H9 (cell line): Measurements from ENCODE around the gene FBXO28. TPM values are rescaled to one million over a fixed set of nuclear protein-coding genes. Genes with fewer than 3 reads are reported as not detected.

Source experiments
- DNase-seq: peaks from one replicate; pipeline ENCODE4 v3.0.0-alpha.2; 2017
- H2AFZ ChIP-seq: one replicate; pipeline ENCODE4 v1.6.1; 2013; ENCODE audit warnings: mild to moderate bottlenecking, low read length, control low read depth, moderate library complexity
- H2AK5ac ChIP-seq: 2 replicates; pipeline ENCODE4 v1.6.1; 2013; ENCODE audit warnings: low read length, control low read depth, mixed read lengths; ENCODE audit not compliant: insufficient read length
- H2BK120ac ChIP-seq: one replicate; pipeline ENCODE4 v1.6.1; 2013; ENCODE audit warnings: low read depth, mild to moderate bottlenecking, low read length, control low read depth, inconsistent platforms; ENCODE audit not compliant: poor library complexity, severe bottlenecking
- H2BK12ac ChIP-seq: 2 replicates; pipeline ENCODE4 v1.6.1; 2013; ENCODE audit warnings: low read length, control low read depth, mixed read lengths, low read depth; ENCODE audit not compliant: insufficient read length
- H2BK15ac ChIP-seq: 2 replicates; pipeline ENCODE4 v1.6.1; 2013; ENCODE audit warnings: low read depth, low read length, control low read depth
- H2BK20ac ChIP-seq: one replicate; pipeline ENCODE4 v1.6.1; 2013; ENCODE audit warnings: low read depth, mild to moderate bottlenecking, low read length, control low read depth, inconsistent platforms; ENCODE audit not compliant: poor library complexity, severe bottlenecking
- H2BK5ac ChIP-seq: 2 replicates; pipeline ENCODE4 v1.6.1; 2013; ENCODE audit warnings: low read length, control low read depth, mixed read lengths; ENCODE audit not compliant: insufficient read length
- H3K14ac ChIP-seq: 2 replicates; pipeline ENCODE4 v1.6.1; 2013; ENCODE audit warnings: low read length, control low read depth; ENCODE audit not compliant: insufficient read depth
- H3K18ac ChIP-seq: 2 replicates; pipeline ENCODE4 v1.6.1; 2013; ENCODE audit warnings: low read depth, mild to moderate bottlenecking, mixed read lengths, low read length, control low read depth; ENCODE audit not compliant: insufficient read length
- H3K23ac ChIP-seq: 2 replicates; pipeline ENCODE4 v1.6.1; 2013; ENCODE audit warnings: low read length, control low read depth, mixed read lengths, low read depth; ENCODE audit not compliant: insufficient read length
- H3K23me2 ChIP-seq: 2 replicates; pipeline ENCODE4 v1.6.1; 2013; ENCODE audit warnings: low read depth, mild to moderate bottlenecking, mixed read lengths, low read length, control low read depth; ENCODE audit not compliant: insufficient read length, poor library complexity, severe bottlenecking
- H3K27ac ChIP-seq: 2 replicates; pipeline ENCODE4 v1.5.1; 2013; ENCODE audit warnings: low read length, control low read depth, mixed read lengths, low read depth; ENCODE audit not compliant: insufficient read length
- H3K27me3 ChIP-seq: 2 replicates; pipeline ENCODE4 v1.6.1; 2013; ENCODE audit warnings: low read length, control low read depth, inconsistent platforms; ENCODE audit not compliant: insufficient read depth
- H3K4ac ChIP-seq: 2 replicates; pipeline ENCODE4 v1.6.1; 2013; ENCODE audit warnings: low read depth, mild to moderate bottlenecking, control low read depth, inconsistent platforms, low read length, moderate library complexity
- H3K4me1 ChIP-seq: 2 replicates; pipeline ENCODE4 v1.6.1; 2013; ENCODE audit warnings: low read length, control low read depth, inconsistent platforms; ENCODE audit not compliant: insufficient read depth
- H3K4me2 ChIP-seq: 2 replicates; pipeline ENCODE4 v1.6.1; 2013; ENCODE audit warnings: low read length, control low read depth, mixed read lengths; ENCODE audit not compliant: insufficient read length, insufficient read depth
- H3K56ac ChIP-seq: 2 replicates; pipeline ENCODE4 v1.6.1; 2013; ENCODE audit warnings: low read depth, mild to moderate bottlenecking, mixed read lengths, low read length, control low read depth; ENCODE audit not compliant: insufficient read length
- H3K79me1 ChIP-seq: 2 replicates; pipeline ENCODE4 v1.6.1; 2013; ENCODE audit warnings: low read depth, mild to moderate bottlenecking, moderate library complexity, low read length, control low read depth, inconsistent platforms; ENCODE audit not compliant: insufficient read depth, poor library complexity, severe bottlenecking
- H3K79me2 ChIP-seq: 2 replicates; pipeline ENCODE4 v1.6.1; 2013; ENCODE audit warnings: low read length, control low read depth, inconsistent platforms; ENCODE audit not compliant: insufficient read depth
- H3K9ac ChIP-seq: 2 replicates; pipeline ENCODE4 v1.6.1; 2013; ENCODE audit warnings: low read length, control low read depth, mixed read lengths; ENCODE audit not compliant: insufficient read length; ENCODE audit errors: extremely low read depth
- H3K9me3 ChIP-seq: one replicate; pipeline ENCODE4 v1.6.1; 2013; ENCODE audit warnings: low read depth, low read length, inconsistent platforms; ENCODE audit not compliant: control insufficient read depth
- H3T11ph ChIP-seq: one replicate; pipeline ENCODE4 v1.6.1; 2013; ENCODE audit warnings: mild to moderate bottlenecking, low read length, control low read depth, inconsistent platforms
- H4K20me1 ChIP-seq: one replicate; pipeline ENCODE4 v1.6.1; 2013; ENCODE audit not compliant: control insufficient read depth, insufficient read length, insufficient read depth
- H4K5ac ChIP-seq: 2 replicates; pipeline ENCODE4 v1.6.1; 2013; ENCODE audit warnings: low read depth, mild to moderate bottlenecking, mixed read lengths, low read length, control low read depth; ENCODE audit not compliant: insufficient read length
- H4K8ac ChIP-seq: replicated peaks from 2 replicates; pipeline ENCODE4 v1.6.1; 2013; ENCODE audit warnings: low read length, control low read depth, mixed read lengths, low read depth; ENCODE audit not compliant: insufficient read length
- H4K91ac ChIP-seq: 2 replicates; pipeline ENCODE4 v1.6.1; 2013; ENCODE audit warnings: low read depth, mild to moderate bottlenecking, moderate library complexity, mixed read lengths, low read length, control low read depth; ENCODE audit not compliant: insufficient read length
- H3K27ac Mint-ChIP-seq, 3 experiments: 2 replicates in 2 of 3; 3 replicates in 1 of 3; pipeline ENCODE4 v1.8.0; 2020 to 2021; ENCODE audit warnings: mixed read lengths in 3 of 3, mild to moderate bottlenecking in 1 of 3, moderate library complexity in 1 of 3
- H3K27me3 Mint-ChIP-seq: 2 replicates; pipeline ENCODE4 v1.8.0; 2021; ENCODE audit warnings: low read depth, mild to moderate bottlenecking, moderate library complexity, mixed read lengths
- H3K36me3 Mint-ChIP-seq, 3 experiments: 2 replicates in 2 of 3; 3 replicates in 1 of 3; pipeline ENCODE4 v1.8.0; 2020 to 2021; ENCODE audit warnings: low read depth in 3 of 3, mixed read lengths in 3 of 3; ENCODE audit not compliant: insufficient read depth in 1 of 3
- H3K4me1 Mint-ChIP-seq, 2 experiments: 2 replicates each; pipeline ENCODE4 v1.8.0; 2020; ENCODE audit warnings: mixed read lengths in 2 of 2
- H3K4me3 Mint-ChIP-seq, 2 experiments: 2 replicates in 1 of 2; 3 replicates in 1 of 2; pipeline ENCODE4 v1.8.0; 2020 to 2021; ENCODE audit warnings: mild to moderate bottlenecking in 2 of 2, mixed read lengths in 2 of 2, moderate library complexity in 1 of 2
- H3K9me3 Mint-ChIP-seq, 2 experiments: 2 replicates in 1 of 2; 3 replicates in 1 of 2; pipeline ENCODE4 v1.8.0; 2020; ENCODE audit warnings: mild to moderate bottlenecking in 2 of 2, mixed read lengths in 2 of 2, moderate library complexity in 1 of 2
- total RNA-seq: library from RNA; stranded (reverse); gene quantifications from 2 replicates; pipeline ENCODE4 v1.2.1, GENCODE V29; 2021
- TF ChIP-seq, protein P1 (sequence below): fragments of 200-600 bp; sonication (generic); conservative IDR thresholded peaks from 3 replicates; pipeline ENCODE4 v1.8.0; 2021; ENCODE audit warnings: antibody characterized with exemption, mild to moderate bottlenecking

FBXO28 gene
- total RNA-seq, 1 experiment from 2014 or later = 55.0 TPM

DNA sequence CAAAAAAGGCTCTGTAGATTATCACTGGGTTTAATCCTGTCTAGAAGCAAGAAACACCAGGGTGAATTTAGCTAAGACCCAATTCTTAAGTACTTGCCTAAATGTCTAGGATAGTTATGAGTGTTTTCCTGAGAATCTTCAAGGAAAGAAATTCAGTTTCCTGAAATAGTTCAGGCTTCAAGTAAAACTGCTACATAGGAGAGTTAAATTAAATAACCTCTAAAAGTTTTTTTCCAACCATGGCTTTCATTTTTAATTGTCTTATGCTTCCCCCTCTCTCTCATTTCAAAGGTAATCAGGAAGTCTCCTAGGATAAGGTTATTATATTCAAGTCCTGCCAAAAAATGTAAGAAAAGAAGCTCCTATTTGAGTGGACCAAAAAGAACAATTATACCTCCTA lies 46.7 kb upstream of the FBXO28 start:
- H2BK5ac ChIP-seq = no peak overlapping the region
- H3K18ac ChIP-seq = no peak overlapping the region
- no peak for DNase-seq
- no peak overlapping the region for H2BK12ac ChIP-seq
- no peaks in the 10 kb centered on the region for H4K20me1 ChIP-seq
- no peaks in the 10 kb centered on the region for H3K79me1 ChIP-seq
- H3K4me1 Mint-ChIP-seq = peaks cover 20 to 30% of the 10 kb centered on the region in 2 experiments
- no peak overlapping the region for H3K4me3 Mint-ChIP-seq
- no peak overlapping the region for H2AK5ac ChIP-seq
- no peak overlapping the region for H4K8ac ChIP-seq
- no peak overlapping the region for H3K4me2 ChIP-seq
- peaks cover 3% of the 10 kb centered on the region for H3K9me3 ChIP-seq
- no peaks in the 10 kb centered on the region; the same call in 1 of the 2 replicates for H3K27me3 Mint-ChIP-seq
- no peaks in the 10 kb centered on the region; the same call in 1 of the 2 replicates for H3K4me1 ChIP-seq
- H2BK120ac ChIP-seq = no peak overlapping the region
- H3K9ac ChIP-seq = no peak overlapping the region
- TF ChIP-seq, protein P1, sequence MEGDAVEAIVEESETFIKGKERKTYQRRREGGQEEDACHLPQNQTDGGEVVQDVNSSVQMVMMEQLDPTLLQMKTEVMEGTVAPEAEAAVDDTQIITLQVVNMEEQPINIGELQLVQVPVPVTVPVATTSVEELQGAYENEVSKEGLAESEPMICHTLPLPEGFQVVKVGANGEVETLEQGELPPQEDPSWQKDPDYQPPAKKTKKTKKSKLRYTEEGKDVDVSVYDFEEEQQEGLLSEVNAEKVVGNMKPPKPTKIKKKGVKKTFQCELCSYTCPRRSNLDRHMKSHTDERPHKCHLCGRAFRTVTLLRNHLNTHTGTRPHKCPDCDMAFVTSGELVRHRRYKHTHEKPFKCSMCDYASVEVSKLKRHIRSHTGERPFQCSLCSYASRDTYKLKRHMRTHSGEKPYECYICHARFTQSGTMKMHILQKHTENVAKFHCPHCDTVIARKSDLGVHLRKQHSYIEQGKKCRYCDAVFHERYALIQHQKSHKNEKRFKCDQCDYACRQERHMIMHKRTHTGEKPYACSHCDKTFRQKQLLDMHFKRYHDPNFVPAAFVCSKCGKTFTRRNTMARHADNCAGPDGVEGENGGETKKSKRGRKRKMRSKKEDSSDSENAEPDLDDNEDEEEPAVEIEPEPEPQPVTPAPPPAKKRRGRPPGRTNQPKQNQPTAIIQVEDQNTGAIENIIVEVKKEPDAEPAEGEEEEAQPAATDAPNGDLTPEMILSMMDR = no peak
- H3K36me3 Mint-ChIP-seq = peaks cover 0 to 7% (median 0%) of the 10 kb centered on the region in 3 experiments; a peak in 1 of 7 replicates
- H3K23me2 ChIP-seq = no peaks in the 10 kb centered on the region
- no peak overlapping the region for H3K23ac ChIP-seq
- no peak overlapping the region for H4K5ac ChIP-seq
- H2AFZ ChIP-seq = no peak overlapping the region
- no peak overlapping the region; a peak in 1 of 7 replicates for H3K27ac Mint-ChIP-seq
- no peak overlapping the region for H3K14ac ChIP-seq
- H2BK20ac ChIP-seq = no peak overlapping the region
- H3K56ac ChIP-seq = no peak overlapping the region
- no peak overlapping the region for H3K27ac ChIP-seq
- peaks cover under 1 to 7% of the 10 kb centered on the region in 2 experiments; a peak in 2 of 5 replicates for H3K9me3 Mint-ChIP-seq
- H3K4ac ChIP-seq = no peak overlapping the region
- H3T11ph ChIP-seq = no peak overlapping the region
- H3K79me2 ChIP-seq = no peaks in the 10 kb centered on the region
- H4K91ac ChIP-seq = no peak overlapping the region
- H3K27me3 ChIP-seq = no peaks in the 10 kb centered on the region
- no peak overlapping the region for H2BK15ac ChIP-seq
